ENCODE results near the gene PTPRN2.

Gene PTPRN2

GRCh38 chr7:157818701-157819454 is 768.7 kb downstream of the PTPRN2 start:
- DNase-seq, result no peak

- DNase-seq, result no peak
Measured at GRCh38 chr7:157817944-157818700, 769.5 kb downstream of the PTPRN2 start.

GRCh38 chr7:157817433-157817832 is 770.2 kb downstream of the PTPRN2 start:
- no peak for DNase-seq

- no peak for DNase-seq
Measured at GRCh38 chr7:157816526-157817250, 770.9 kb downstream of the PTPRN2 start.

- DNase-seq, result no peak
Measured at GRCh38 chr7:157816086-157816485, 771.5 kb downstream of the PTPRN2 start.

- DNase-seq, result no peak
Measured at GRCh38 chr7:157815706-157816022, 772.0 kb downstream of the PTPRN2 start.

GRCh38 chr7:157814931-157815705 is 772.5 kb downstream of the PTPRN2 start:
- no peak for DNase-seq

GRCh38 chr7:157813741-157814661 is 773.6 kb downstream of the PTPRN2 start:
- DNase-seq, result no peak

GRCh38 chr7:157813053-157813452 is 774.6 kb downstream of the PTPRN2 start:
- DNase-seq, result no peak

- no peak for DNase-seq
Measured at GRCh38 chr7:157811946-157812345, 775.7 kb downstream of the PTPRN2 start.

GRCh38 chr7:157809863-157810851 is 777.5 kb downstream of the PTPRN2 start:
- DNase-seq, result no peak

GRCh38 chr7:157809154-157809862 is 778.3 kb downstream of the PTPRN2 start:
- DNase-seq, result no peak

GRCh38 chr7:157808042-157808441 is 779.6 kb downstream of the PTPRN2 start:
- no peak for DNase-seq

GRCh38 chr7:157807510-157807909 is 780.1 kb downstream of the PTPRN2 start:
- no peak for DNase-seq

- DNase-seq, result no peak
Measured at GRCh38 chr7:157806711-157807110, 780.9 kb downstream of the PTPRN2 start.

GRCh38 chr7:157805713-157806112 is 781.9 kb downstream of the PTPRN2 start:
- no peak for DNase-seq

- no peak for DNase-seq
Measured at GRCh38 chr7:157803906-157804305, 783.7 kb downstream of the PTPRN2 start.

GRCh38 chr7:157801971-157802675 is 785.5 kb downstream of the PTPRN2 start:
- DNase-seq, result no peak

- no peak for DNase-seq
Measured at GRCh38 chr7:157801113-157801512, 786.5 kb downstream of the PTPRN2 start.

All from inflammatory macrophage (primary cell).